NCI-H226 (cell line): ENCODE results near the gene DHRS11.

Experiments used
- DNase-seq: peaks from one replicate; pipeline ENCODE4 v3.0.0-alpha.2; 2015

DHRS11 gene

DNA sequence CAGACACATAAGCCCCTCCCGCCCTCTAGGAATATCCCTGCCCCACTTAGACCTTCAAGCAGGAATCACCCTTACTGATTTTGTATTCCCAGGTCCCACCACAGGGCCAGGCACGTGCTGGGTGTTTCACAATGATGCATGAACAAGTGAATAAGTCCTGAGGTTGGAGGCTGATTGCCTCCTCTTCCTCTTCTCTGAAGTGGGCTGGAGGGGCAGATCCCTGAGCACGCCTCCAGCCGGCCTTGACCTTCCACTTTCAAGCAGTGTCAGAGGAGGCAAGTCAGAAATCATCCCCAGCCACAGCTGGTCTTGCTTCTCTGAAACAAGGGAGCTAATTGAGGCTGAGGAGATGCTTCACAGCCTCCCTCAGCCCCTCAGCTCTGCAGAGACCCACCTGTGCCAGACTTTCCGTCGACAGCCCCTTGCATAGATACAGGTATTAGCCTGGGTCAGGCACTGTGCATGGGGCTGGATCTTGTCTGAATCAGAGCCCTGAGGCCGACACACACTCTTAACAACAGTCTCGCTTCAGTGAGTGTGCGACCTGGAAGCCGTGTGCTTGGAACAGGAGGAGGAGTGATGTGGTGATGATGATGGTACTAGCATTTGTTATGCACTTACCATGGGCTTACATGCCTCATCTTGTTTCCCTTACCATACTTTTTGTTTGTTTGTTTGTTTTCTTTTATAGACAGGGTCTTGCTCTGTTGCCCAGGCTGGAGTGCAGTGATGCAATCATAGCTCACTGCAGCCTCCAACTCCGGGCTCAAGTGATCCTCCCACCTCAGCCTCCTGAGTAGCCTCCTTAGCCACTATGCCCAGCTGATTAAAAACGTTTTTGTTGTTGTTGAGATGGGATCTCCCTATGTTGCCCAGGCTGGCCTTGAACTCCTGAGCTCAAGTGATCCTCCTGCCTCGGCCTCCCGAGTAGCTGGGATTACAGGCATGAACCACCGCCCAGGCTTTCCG, 24.7 kb downstream of the DHRS11 start:
- DNase-seq = no peak

- no peak for DNase-seq
Measured at GRCh38 chr17:36617773-36618172, 26.1 kb downstream of the DHRS11 start.

- no peak for DNase-seq
Measured at GRCh38 chr17:36623281-36623680, 31.6 kb downstream of the DHRS11 start.

GRCh38 chr17:36625188-36625587, 33.5 kb downstream of the DHRS11 start:
- DNase-seq = no peak

- DNase-seq = no peak
Measured at GRCh38 chr17:36627101-36627500, 35.4 kb downstream of the DHRS11 start.

- DNase-seq = no peak
Measured at GRCh38 chr17:36628576-36628975, 36.9 kb downstream of the DHRS11 start.

- DNase-seq = peak; percentile 55
Measured at GRCh38 chr17:36629252-36629847, 37.7 kb downstream of the DHRS11 start.

DNA sequence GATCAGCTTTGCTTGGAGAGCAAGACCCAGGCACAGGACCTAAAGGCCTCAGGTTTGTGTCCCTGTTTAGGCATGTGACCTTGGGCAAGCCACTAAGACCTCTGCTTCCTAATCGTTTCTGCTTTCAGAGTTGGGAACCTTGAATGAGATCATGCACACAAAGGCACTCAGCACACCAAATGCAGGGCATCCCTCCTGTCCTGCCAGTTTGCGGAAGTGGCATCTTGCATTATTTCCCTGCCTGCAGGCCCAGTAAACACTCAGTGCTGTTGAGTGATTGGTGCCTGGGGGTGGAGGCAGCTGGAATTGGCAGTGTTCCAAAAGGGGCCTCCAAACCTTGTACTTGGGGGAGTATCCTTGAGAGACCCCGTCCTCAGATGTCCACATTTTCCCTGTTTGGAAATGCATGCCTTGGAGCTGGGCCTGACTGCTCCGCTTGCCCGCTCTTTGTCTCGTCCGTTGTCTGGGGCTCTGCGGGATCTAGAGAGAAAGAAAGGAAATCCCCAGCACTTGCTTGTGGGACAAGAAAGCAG, 38.4 kb downstream of the DHRS11 start:
- DNase-seq = no peak

- no peak for DNase-seq
Measured at GRCh38 chr17:36631022-36631421, 39.3 kb downstream of the DHRS11 start.

DNA sequence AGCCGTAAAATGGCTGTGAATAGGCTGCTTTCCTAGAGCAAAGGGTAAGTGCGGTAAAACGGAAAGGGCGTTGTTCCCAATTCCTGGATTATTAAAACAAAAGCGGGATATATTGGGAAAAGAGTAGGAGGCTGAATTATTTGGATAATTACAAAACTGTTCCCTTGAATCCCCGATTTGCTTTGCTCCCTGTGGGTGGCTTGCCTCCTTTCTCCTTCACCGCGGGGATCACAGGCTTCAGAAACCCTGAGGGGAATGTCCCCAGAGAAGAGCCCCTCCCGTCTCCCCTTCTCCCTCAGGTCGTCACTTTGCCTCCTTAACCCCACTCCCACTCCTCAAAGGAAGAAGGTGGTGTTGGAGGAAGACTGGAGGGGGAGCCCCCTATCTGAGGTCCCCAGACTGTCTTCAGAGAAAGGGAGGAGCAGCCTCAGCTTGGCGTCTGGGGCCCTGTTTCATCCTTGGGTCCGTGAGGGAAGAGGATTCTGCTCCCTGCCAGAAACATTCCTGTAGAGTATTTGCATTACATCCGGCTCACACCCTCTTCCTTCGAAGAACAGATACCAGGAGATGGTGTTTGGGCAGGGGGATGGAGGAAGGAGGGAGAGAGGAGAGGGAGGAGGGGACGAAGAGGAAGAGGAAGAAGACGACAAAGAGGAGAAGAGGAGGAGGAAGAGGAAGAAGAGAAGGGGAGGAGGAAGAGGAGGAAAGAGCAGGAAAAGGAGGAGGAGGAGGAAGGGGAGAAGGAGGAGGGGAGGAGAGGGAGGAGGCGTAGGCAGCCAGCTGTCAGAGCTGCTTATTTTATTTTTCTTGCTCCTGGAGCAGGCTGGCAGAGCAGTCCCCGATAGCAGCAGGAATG, 41.5 kb downstream of the DHRS11 start:
- DNase-seq = no peak

DNA sequence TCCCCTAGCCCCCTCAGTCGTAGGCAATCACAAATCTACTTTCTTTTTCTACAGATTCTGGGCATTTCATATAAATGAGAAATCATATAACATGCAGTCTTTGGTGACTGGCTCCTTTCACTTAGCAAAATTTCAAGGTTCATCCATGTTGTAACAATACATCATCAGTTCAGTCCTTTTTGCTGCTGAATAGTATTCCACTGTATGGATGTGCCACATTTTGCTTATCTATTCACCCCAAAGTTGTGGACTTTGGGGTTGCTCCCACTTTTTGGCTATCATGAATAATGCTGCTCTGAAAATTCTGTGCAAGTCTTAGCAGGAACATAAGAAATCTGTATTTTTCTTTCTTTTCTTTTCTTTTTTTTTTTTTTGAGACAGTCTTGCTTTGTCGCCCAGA, 48.7 kb downstream of the DHRS11 start:
- no peak for DNase-seq

- DNase-seq = no peak
Measured at GRCh38 chr17:36640836-36641235, 49.2 kb downstream of the DHRS11 start.

GRCh38 chr17:36641331-36641876, 49.7 kb downstream of the DHRS11 start:
- DNase-seq = no peak

- DNase-seq = no peak
Measured at GRCh38 chr17:36641877-36642845, 50.5 kb downstream of the DHRS11 start.

GRCh38 chr17:36643086-36643685, 51.5 kb downstream of the DHRS11 start:
- no peak for DNase-seq

DNA sequence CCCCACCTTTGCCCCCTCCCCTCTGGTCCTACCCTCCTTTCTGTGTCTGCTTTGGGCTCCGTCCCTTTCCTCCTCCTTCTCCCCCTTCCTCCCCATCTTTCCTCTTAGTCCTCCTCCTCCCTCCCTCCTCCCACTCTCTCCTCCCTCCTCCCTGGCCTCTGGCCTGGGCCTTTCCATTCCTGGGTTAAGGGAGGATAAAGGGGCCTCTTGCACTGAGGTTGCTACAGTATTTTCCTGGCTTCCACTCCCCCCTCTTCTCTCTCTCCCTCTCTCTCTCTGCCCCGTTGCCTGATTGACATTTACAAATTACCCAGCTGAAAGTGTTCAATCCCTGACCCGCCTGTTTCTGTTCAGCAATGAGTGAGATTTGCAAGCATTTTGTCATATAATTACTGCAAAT, 53.7 kb downstream of the DHRS11 start:
- no peak for DNase-seq

- no peak for DNase-seq
Measured at GRCh38 chr17:36647636-36648035, 56.0 kb downstream of the DHRS11 start.

- DNase-seq = no peak
Measured at GRCh38 chr17:36650096-36650775, 58.6 kb downstream of the DHRS11 start.
